Progenitor cell of endocrine pancreas (in vitro differentiated cells): ENCODE results near the gene BEGAIN. TPM values are rescaled to one million over a fixed set of nuclear protein-coding genes. Genes with fewer than 3 reads are reported as not detected.

ENCODE experiments used
- DNase-seq: peaks from one replicate; pipeline ENCODE4 v3.0.0; 2021; ENCODE audit warnings: low spot score; ENCODE audit not compliant: unreplicated experiment
- H3K27ac Mint-ChIP-seq: 2 replicates; pipeline ENCODE4 v1.8.0; 2021; ENCODE audit warnings: mild to moderate bottlenecking, moderate library complexity, mixed read lengths
- H3K27me3 Mint-ChIP-seq: 2 replicates; pipeline ENCODE4 v1.8.0; 2021; ENCODE audit warnings: mixed read lengths
- H3K36me3 Mint-ChIP-seq: 2 replicates; pipeline ENCODE4 v1.8.0; 2022; ENCODE audit warnings: mixed read lengths; ENCODE audit not compliant: insufficient read depth
- H3K4me1 Mint-ChIP-seq: 2 replicates; pipeline ENCODE4 v1.8.0; 2021; ENCODE audit warnings: low read depth, mixed read lengths
- H3K4me3 Mint-ChIP-seq: 2 replicates; pipeline ENCODE4 v1.8.0; 2021; ENCODE audit warnings: low read depth, mild to moderate bottlenecking, moderate library complexity, mixed read lengths
- H3K9me3 Mint-ChIP-seq: 2 replicates; pipeline ENCODE4 v1.8.0; 2021; ENCODE audit warnings: low read depth, mixed read lengths
- long read RNA-seq: library from polyadenylated mRNA; unstranded; transcript quantifications from one replicate; pipeline ENCODE4 v2.0.0, GENCODE V29; 2020
- total RNA-seq: library from RNA; stranded (reverse); gene quantifications from 2 replicates; pipeline ENCODE4 v1.2.1, GENCODE V29; 2021
- TF ChIP-seq, protein P1 (sequence below): fragments of 200-600 bp; sonication (generic); IDR thresholded peaks from one replicate; pipeline ENCODE4 v1.5.0; 2021; ENCODE audit warnings: antibody characterized with exemption, mild to moderate bottlenecking; ENCODE audit not compliant: unreplicated experiment

Gene BEGAIN
- 0.58 and 0.65 TPM in 2 replicates for total RNA-seq
- long read RNA-seq, partial matches to known transcripts: 0 of 1 reads
- long read RNA-seq, other reads (novel, unspliced or antisense): 1 of 1 reads

- Mint-ChIP-seq H3K9me3 (no peaks in the 10 kb centered on the region), H3K36me3 (no peaks in the 10 kb centered on the region), H3K27ac (no peak within 1 kb of the TSS), H3K4me1 (no peaks in the 10 kb centered on the region), H3K27me3 (peaks cover 77% of the 10 kb centered on the region), H3K4me3 (peak within 1 kb of the TSS; percentile 65)
- TF ChIP-seq, protein P1, sequence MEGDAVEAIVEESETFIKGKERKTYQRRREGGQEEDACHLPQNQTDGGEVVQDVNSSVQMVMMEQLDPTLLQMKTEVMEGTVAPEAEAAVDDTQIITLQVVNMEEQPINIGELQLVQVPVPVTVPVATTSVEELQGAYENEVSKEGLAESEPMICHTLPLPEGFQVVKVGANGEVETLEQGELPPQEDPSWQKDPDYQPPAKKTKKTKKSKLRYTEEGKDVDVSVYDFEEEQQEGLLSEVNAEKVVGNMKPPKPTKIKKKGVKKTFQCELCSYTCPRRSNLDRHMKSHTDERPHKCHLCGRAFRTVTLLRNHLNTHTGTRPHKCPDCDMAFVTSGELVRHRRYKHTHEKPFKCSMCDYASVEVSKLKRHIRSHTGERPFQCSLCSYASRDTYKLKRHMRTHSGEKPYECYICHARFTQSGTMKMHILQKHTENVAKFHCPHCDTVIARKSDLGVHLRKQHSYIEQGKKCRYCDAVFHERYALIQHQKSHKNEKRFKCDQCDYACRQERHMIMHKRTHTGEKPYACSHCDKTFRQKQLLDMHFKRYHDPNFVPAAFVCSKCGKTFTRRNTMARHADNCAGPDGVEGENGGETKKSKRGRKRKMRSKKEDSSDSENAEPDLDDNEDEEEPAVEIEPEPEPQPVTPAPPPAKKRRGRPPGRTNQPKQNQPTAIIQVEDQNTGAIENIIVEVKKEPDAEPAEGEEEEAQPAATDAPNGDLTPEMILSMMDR: no peak
- DNase-seq: no peak
These were observed at the start of gene BEGAIN for GRCh38 chr14:100587086-100587762. Gene BEGAIN, minus strand, starts transcription at chr14:100587417. Its CDS starts 127 bp downstream, at chr14:100587290.

DNA sequence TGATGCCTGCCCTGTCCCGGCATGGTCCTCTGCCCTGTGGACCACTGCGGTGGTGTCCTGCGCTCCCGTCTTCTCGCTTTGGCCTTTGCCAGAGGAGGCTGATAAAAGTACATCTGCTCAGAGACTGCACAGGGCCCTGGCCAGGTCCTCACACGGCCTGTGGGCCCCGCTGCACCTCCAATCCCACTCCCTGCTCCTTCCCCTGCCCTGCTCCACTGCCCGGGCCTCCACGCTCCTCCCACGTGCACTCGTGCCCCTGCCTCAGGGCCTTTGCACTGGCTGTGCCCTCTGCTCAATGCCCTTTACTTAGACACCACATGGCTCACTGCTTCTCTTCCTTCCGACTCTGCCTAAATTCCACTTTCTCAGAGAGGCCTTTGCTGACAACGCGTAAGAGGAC lies 49.3 kb upstream of the BEGAIN start:
- H3K4me1 Mint-ChIP-seq: no peaks in the 10 kb centered on the region
- H3K27ac Mint-ChIP-seq: no peak overlapping the region
- no peak overlapping the region for H3K4me3 Mint-ChIP-seq
- TF ChIP-seq, protein P1: no peak
- no peaks in the 10 kb centered on the region for H3K36me3 Mint-ChIP-seq
- H3K27me3 Mint-ChIP-seq: peaks cover 45% of the 10 kb centered on the region
- no peaks in the 10 kb centered on the region for H3K9me3 Mint-ChIP-seq
- DNase-seq: no peak

GRCh38 chr14:100634026-100634425 lies 46.8 kb upstream of the BEGAIN start:
- Mint-ChIP-seq H3K4me1 (no peaks in the 10 kb centered on the region), H3K27me3 (peaks cover 39% of the 10 kb centered on the region), H3K27ac (no peak overlapping the region), H3K36me3 (no peaks in the 10 kb centered on the region), H3K9me3 (no peaks in the 10 kb centered on the region), H3K4me3 (no peak overlapping the region)
- TF ChIP-seq, protein P1: no peak
- no peak for DNase-seq

- no peak for DNase-seq
- H3K4me1 Mint-ChIP-seq: no peaks in the 10 kb centered on the region
- no peak overlapping the region for H3K4me3 Mint-ChIP-seq
- H3K27ac Mint-ChIP-seq: no peak overlapping the region
- H3K9me3 Mint-ChIP-seq: no peaks in the 10 kb centered on the region
- H3K36me3 Mint-ChIP-seq: no peaks in the 10 kb centered on the region
- TF ChIP-seq, protein P1: no peak
- peaks cover 42% of the 10 kb centered on the region for H3K27me3 Mint-ChIP-seq
These were observed 46.2 kb upstream of the BEGAIN start for GRCh38 chr14:100633406-100633805.

- TF ChIP-seq, protein P1: no peak
- Mint-ChIP-seq H3K4me1 (no peaks in the 10 kb centered on the region), H3K4me3 (no peak overlapping the region), H3K27me3 (peaks cover 58% of the 10 kb centered on the region), H3K27ac (no peak overlapping the region), H3K9me3 (no peaks in the 10 kb centered on the region), H3K36me3 (no peaks in the 10 kb centered on the region)
- DNase-seq: no peak
These were observed 42.5 kb upstream of the BEGAIN start for GRCh38 chr14:100629696-100630095.
